ENCODE data around the gene RAD51B.
A peak's percentile ranks its signal among the peaks of the same experiment; 100 is the strongest.

The RAD51B gene

GRCh38 chr14:68495101-68496039, 675.8 kb downstream of the RAD51B start:
- Mint-ChIP-seq H3K36me3 (ENCODE audit: low read depth) (peaks cover 2% of the 10 kb centered on the region), H3K27ac (no peak overlapping the region), H3K4me3 (no peak overlapping the region), H3K9me3 (no peaks in the 10 kb centered on the region), H3K27me3 (ENCODE audit: low read depth) (peaks cover 4% of the 10 kb centered on the region), H3K4me1 (ENCODE audit: low read depth) (no peaks in the 10 kb centered on the region)

- H3K4me1 Mint-ChIP-seq (ENCODE audit: low read depth): no peaks in the 10 kb centered on the region
- H3K36me3 Mint-ChIP-seq (ENCODE audit: low read depth): peaks cover 2% of the 10 kb centered on the region
- no peak overlapping the region for H3K4me3 Mint-ChIP-seq
- no peaks in the 10 kb centered on the region for H3K9me3 Mint-ChIP-seq
- H3K27ac Mint-ChIP-seq: no peak overlapping the region
- peaks cover 4% of the 10 kb centered on the region for H3K27me3 Mint-ChIP-seq (ENCODE audit: low read depth)
These were observed 677.4 kb downstream of the RAD51B start for GRCh38 chr14:68497011-68497410.

- H3K4me1 Mint-ChIP-seq (ENCODE audit: low read depth): no peaks in the 10 kb centered on the region
- no peak overlapping the region for H3K4me3 Mint-ChIP-seq
- H3K36me3 Mint-ChIP-seq (ENCODE audit: low read depth): peaks cover 2% of the 10 kb centered on the region
- H3K27ac Mint-ChIP-seq: no peak overlapping the region
- peaks cover 4% of the 10 kb centered on the region for H3K27me3 Mint-ChIP-seq (ENCODE audit: low read depth)
- H3K9me3 Mint-ChIP-seq: no peaks in the 10 kb centered on the region
These were observed 679.9 kb downstream of the RAD51B start for GRCh38 chr14:68499451-68499850.

GRCh38 chr14:68501171-68501570, 681.6 kb downstream of the RAD51B start:
- Mint-ChIP-seq H3K27me3 (ENCODE audit: low read depth) (peaks cover 4% of the 10 kb centered on the region), H3K27ac (no peak overlapping the region), H3K9me3 (no peaks in the 10 kb centered on the region), H3K4me3 (no peak overlapping the region), H3K36me3 (ENCODE audit: low read depth) (peaks cover 1% of the 10 kb centered on the region), H3K4me1 (ENCODE audit: low read depth) (peaks cover 3% of the 10 kb centered on the region)

GRCh38 chr14:68501614-68502052, 682.1 kb downstream of the RAD51B start:
- Mint-ChIP-seq H3K27ac (no peak overlapping the region), H3K4me1 (ENCODE audit: low read depth) (peaks cover 8% of the 10 kb centered on the region), H3K36me3 (ENCODE audit: low read depth) (no peaks in the 10 kb centered on the region), H3K27me3 (ENCODE audit: low read depth) (no peaks in the 10 kb centered on the region), H3K4me3 (no peak overlapping the region), H3K9me3 (no peaks in the 10 kb centered on the region)

GRCh38 chr14:68502230-68502629, 682.7 kb downstream of the RAD51B start:
- peaks cover 14% of the 10 kb centered on the region for H3K4me1 Mint-ChIP-seq (ENCODE audit: low read depth)
- H3K4me3 Mint-ChIP-seq: no peak overlapping the region
- H3K36me3 Mint-ChIP-seq (ENCODE audit: low read depth): no peaks in the 10 kb centered on the region
- H3K9me3 Mint-ChIP-seq: no peaks in the 10 kb centered on the region
- no peaks in the 10 kb centered on the region for H3K27me3 Mint-ChIP-seq (ENCODE audit: low read depth)
- no peak overlapping the region for H3K27ac Mint-ChIP-seq

GRCh38 chr14:68503186-68503825, 683.7 kb downstream of the RAD51B start:
- no peaks in the 10 kb centered on the region for H3K9me3 Mint-ChIP-seq
- no peak overlapping the region for H3K27ac Mint-ChIP-seq
- H3K4me1 Mint-ChIP-seq (ENCODE audit: low read depth): peaks cover 23% of the 10 kb centered on the region

GRCh38 chr14:68504861-68505260, 685.3 kb downstream of the RAD51B start:
- Mint-ChIP-seq H3K4me1 (ENCODE audit: low read depth) (peaks cover 23% of the 10 kb centered on the region), H3K4me3 (no peak overlapping the region), H3K36me3 (ENCODE audit: low read depth) (no peaks in the 10 kb centered on the region), H3K27ac (no peak overlapping the region), H3K27me3 (ENCODE audit: low read depth) (no peaks in the 10 kb centered on the region), H3K9me3 (no peaks in the 10 kb centered on the region)

More at GRCh38 chr14:68503186-68503825, 683.7 kb downstream of the RAD51B start:
- no peaks in the 10 kb centered on the region for H3K27me3 Mint-ChIP-seq (ENCODE audit: low read depth)
- H3K36me3 Mint-ChIP-seq (ENCODE audit: low read depth): no peaks in the 10 kb centered on the region
- no peak overlapping the region for H3K4me3 Mint-ChIP-seq

GRCh38 chr14:68506021-68506644, 686.6 kb downstream of the RAD51B start:
- Mint-ChIP-seq H3K4me3 (peak overlapping the region; percentile 18), H3K27ac (no peak overlapping the region), H3K36me3 (ENCODE audit: low read depth) (no peaks in the 10 kb centered on the region), H3K9me3 (no peaks in the 10 kb centered on the region), H3K27me3 (ENCODE audit: low read depth) (no peaks in the 10 kb centered on the region), H3K4me1 (ENCODE audit: low read depth) (peaks cover 23% of the 10 kb centered on the region)

- no peaks in the 10 kb centered on the region for H3K27me3 Mint-ChIP-seq (ENCODE audit: low read depth)
- peaks cover 23% of the 10 kb centered on the region for H3K4me1 Mint-ChIP-seq (ENCODE audit: low read depth)
- H3K4me3 Mint-ChIP-seq: peak overlapping the region; percentile 18
- H3K9me3 Mint-ChIP-seq: no peaks in the 10 kb centered on the region
- no peaks in the 10 kb centered on the region for H3K36me3 Mint-ChIP-seq (ENCODE audit: low read depth)
- H3K27ac Mint-ChIP-seq: peak overlapping the region; percentile 64
These were observed 687.3 kb downstream of the RAD51B start for GRCh38 chr14:68506645-68507419.

- no peak overlapping the region for H3K4me3 Mint-ChIP-seq
- H3K9me3 Mint-ChIP-seq: no peaks in the 10 kb centered on the region
These were observed 688.0 kb downstream of the RAD51B start for GRCh38 chr14:68507544-68508081.

GRCh38 chr14:68508581-68508980, 689.0 kb downstream of the RAD51B start:
- Mint-ChIP-seq H3K4me3 (no peak overlapping the region), H3K9me3 (no peaks in the 10 kb centered on the region), H3K27me3 (ENCODE audit: low read depth) (no peaks in the 10 kb centered on the region), H3K36me3 (ENCODE audit: low read depth) (no peaks in the 10 kb centered on the region), H3K27ac (no peak overlapping the region), H3K4me1 (ENCODE audit: low read depth) (peaks cover 31% of the 10 kb centered on the region)

More at GRCh38 chr14:68507544-68508081, 688.0 kb downstream of the RAD51B start:
- no peaks in the 10 kb centered on the region for H3K36me3 Mint-ChIP-seq (ENCODE audit: low read depth)
- H3K27me3 Mint-ChIP-seq (ENCODE audit: low read depth): no peaks in the 10 kb centered on the region
- H3K4me1 Mint-ChIP-seq (ENCODE audit: low read depth): peaks cover 25% of the 10 kb centered on the region
- H3K27ac Mint-ChIP-seq: peak overlapping the region; percentile 64

- Mint-ChIP-seq H3K36me3 (ENCODE audit: low read depth) (no peaks in the 10 kb centered on the region), H3K9me3 (no peaks in the 10 kb centered on the region), H3K27ac (no peak overlapping the region), H3K27me3 (ENCODE audit: low read depth) (no peaks in the 10 kb centered on the region), H3K4me1 (ENCODE audit: low read depth) (peaks cover 34% of the 10 kb centered on the region), H3K4me3 (no peak overlapping the region)
These were observed 689.8 kb downstream of the RAD51B start for GRCh38 chr14:68509188-68509983.

Data from T-helper 1 cell treated with Interleukin-12 subunit alpha and Interleukin-12 subunit beta and Interleukin-4 antibody, amounts not matched to agents 30 μg/mL and 1 μg/mL, for 36 hours (primary cell).